Occipital lobe (tissue), 2 donors: ENCODE results near the gene MAPK8IP2. TPM values are rescaled to one million over a fixed set of nuclear protein-coding genes. Genes with fewer than 3 reads are reported as not detected.

Experiments used
- DNase-seq: peaks from one replicate; lab custom pipeline; 2025; lab: John Stamatoyannopoulos, UW
- total RNA-seq: library from RNA; depleted of rRNA; stranded (reverse); fragments of >200 nt; gene quantifications from one replicate; pipeline ENCODE4 v1.2.3, GENCODE V29; 2014

MAPK8IP2 gene
- total RNA-seq, 1 donor from 2014 or later, result 76.3 TPM

DNA sequence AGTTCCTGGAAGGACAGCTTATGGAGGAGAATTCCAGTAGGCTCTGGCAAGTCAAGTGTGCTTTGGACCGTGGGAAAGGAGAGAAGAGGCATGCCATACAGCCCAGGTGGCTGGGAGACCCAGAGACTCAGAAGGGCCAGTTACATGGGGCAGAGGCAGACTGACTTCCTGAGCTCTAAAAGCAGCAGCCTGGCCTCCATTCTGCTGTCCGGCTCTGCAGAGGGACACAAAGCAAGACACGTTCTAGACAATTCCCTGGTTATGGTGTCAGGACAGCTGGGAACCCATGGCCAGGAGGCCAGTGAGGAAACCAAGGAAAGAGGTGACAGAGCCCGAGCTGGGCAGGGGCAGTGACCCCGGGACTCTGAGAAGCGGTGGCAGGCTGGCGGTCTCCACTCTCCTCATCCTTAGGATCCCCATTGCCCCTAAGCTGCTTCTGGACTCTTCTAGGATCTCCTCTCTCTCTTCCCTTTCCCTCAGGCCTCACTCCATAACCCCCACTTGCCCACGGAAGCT is 25.1 kb upstream of the MAPK8IP2 start:
- DNase-seq, result no peak

DNA sequence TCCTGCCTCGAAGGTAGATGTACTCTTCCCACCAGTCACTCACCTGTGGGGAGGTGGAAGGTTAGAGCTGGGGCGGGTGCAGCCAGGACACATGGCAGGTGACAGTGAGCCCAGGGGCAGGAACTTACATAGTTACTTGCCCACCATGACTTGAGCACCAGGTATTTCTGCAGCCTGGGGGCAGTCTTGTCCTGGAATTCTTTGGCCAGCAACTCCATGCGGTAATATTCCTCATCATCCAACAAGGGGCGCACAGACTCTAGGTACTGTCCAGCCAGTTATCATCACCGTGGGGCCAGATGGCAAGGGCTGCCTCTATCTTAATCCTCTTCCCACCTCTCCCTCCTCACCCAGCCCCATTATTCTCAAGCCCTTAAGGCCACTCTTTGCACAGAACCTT is 24.5 kb upstream of the MAPK8IP2 start:
- no peak for DNase-seq

- DNase-seq, result no peak
Measured at GRCh38 chr22:50576806-50577696, 23.5 kb upstream of the MAPK8IP2 start.

- DNase-seq, result no peak
Measured at GRCh38 chr22:50577697-50577986, 23.0 kb upstream of the MAPK8IP2 start.

DNA sequence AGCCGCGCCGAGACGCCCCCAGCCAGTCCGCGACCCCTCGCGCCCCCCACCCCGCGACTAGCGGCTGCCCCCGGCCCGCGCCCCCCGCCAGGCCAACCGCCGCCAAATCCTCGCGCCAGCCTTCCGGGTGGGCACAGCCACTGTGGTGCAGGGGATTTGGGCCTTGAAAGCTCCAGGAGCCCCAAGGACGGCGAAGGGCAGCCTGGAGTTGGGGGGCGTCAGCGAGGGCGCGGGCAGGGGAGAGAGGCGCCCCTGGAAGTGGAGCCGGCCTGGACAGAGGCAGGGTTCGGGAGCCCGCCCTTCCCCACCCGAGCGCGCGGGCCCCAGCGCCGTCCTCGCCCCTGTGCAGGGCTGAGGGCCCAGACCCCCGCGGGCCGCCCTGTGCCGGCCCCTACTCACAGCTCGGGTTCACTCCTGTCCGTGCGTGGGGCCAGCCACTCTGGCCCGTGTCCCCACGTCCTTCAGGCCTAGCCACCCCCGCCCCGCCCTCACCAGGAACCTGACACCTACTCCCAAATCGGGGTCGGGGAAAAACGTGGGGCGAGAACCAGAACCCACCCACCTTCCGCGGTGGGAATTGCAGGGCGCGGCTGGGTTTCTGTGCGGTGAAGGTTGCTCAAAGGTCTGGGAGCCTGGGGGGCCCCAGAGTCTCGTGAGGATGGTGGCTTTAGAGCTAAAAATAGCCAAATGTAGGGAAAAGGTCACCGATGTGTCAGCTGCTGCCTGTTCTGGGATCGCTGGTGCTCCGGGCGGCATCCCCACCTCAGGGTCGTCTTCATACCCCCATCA is 22.4 kb upstream of the MAPK8IP2 start, which contains the start of gene CPT1B:
Gene CPT1B, minus strand, starts transcription at position 441 of the 789 bp plus-strand sequence. CDS start 512 bp downstream, outside the sequence.
- DNase-seq, result no peak

- DNase-seq, result no peak
Measured at GRCh38 chr22:50578776-50579310, 21.8 kb upstream of the MAPK8IP2 start.

DNA sequence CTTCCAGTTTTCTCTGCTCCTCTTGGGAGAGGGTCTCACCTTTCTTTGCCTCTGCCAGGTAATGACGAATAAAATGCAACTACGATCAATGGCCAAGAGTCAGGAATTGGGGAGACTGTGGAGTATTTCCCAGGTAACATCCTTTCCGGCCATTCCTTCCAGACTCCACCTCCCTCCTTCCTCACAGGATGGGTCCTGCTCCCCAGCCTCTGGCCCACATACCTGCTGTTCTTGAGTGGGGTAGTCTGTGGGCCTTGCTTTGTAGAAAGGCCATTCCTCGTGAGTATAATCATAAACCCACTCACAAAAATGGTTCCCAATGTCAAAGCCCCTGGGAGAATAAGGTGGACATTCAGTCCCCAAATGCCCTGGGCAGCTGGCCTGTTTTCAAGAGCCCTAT is 20.8 kb upstream of the MAPK8IP2 start:
- DNase-seq, result no peak

GRCh38 chr22:50581031-50581949 is 19.3 kb upstream of the MAPK8IP2 start:
- DNase-seq, result no peak

- no peak for DNase-seq
Measured at GRCh38 chr22:50581950-50582492, 18.6 kb upstream of the MAPK8IP2 start.

DNA sequence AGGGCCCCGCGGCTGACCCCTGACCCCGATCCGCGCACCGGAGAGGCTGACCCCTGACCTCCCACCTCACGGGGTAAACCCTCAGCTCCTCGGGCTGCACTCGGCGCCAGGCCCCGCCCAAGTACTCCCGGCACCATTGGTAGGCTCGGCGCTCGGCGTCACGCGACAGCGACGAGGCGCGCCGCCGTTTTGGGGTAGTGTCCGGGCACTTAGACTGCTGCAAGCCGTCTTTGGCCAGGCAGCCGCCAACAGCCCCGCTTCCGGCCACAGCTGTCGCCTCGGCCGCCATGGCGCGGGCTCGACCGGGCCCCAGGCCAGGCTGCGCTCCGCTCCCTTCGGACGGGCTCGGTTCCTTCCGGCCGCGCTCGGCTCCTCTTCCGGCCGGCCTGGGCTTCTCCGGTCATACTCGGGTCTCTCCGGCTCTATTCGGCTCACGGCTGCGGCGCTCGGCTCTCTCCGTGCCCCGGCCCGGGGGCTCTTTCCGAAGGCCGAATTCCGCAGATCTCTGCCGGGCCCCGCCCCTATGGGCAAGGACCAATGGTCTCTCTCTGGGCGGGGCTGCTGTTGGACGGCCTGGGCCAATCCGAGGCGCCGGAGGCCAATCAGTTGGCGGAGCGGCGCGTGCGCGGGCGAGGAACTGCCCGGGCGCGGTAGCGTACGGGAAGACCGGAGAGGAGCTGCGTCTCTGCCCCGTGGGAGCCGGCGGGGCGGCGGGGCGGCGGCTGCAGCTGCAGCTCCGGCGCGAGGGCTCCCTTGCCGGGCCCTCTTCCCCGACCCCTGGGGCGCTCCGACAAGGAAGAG is 17.9 kb upstream of the MAPK8IP2 start, which contains the start of gene CHKB:
Gene CHKB, minus strand, starts transcription at position 357 of the 801 bp plus-strand sequence. Its CDS starts 68 bp downstream, at position 289.
- DNase-seq, result peak; percentile 97

- no peak for DNase-seq
Measured at GRCh38 chr22:50583294-50583861, 17.2 kb upstream of the MAPK8IP2 start.

DNA sequence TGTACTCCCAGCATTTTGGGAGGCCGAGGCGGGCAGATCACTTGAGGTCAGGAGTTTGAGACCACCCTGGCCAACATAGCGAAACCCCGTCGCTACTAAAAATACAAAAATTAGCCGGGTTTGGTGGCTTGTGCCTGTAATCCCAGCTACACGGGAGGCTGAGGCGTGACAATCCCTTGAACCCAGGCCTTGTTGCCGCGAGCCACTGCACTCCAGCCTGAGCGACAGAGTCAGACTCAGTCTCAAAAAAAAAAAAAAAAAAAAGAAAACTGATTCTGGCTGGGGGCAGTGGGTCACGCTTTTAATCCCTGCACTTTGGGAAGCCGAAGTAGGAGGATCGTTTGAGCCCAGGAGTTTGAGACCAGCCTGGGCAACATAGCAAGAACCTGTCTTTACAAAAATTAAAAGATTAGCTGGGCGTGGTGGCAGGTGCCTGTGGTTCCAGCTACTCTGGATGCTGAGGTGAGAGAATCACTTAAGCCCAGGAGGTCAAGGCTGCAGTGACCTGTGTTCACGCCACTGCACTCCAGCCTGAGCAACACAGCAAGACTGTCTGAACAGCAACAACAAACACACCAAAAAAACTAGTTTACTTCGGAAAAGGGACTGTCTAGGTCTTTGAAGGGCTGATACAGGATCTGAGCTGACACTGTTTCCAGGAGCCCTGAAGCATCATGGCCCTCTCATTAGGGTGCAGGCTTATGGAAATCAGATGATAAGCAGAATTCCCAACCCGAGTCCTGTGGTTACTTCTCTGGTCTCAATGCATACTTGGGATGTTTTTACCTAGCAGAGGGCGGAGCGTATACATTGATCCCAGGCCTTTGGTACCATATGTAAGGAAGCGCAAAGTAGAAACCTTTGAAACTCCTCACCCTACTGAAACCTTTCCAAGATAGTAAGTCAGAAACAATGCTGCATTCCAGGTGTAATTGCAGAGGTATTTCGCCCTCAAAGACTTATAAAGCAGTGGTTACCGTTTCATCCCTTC is 16.2 kb upstream of the MAPK8IP2 start:
- DNase-seq, result no peak

DNA sequence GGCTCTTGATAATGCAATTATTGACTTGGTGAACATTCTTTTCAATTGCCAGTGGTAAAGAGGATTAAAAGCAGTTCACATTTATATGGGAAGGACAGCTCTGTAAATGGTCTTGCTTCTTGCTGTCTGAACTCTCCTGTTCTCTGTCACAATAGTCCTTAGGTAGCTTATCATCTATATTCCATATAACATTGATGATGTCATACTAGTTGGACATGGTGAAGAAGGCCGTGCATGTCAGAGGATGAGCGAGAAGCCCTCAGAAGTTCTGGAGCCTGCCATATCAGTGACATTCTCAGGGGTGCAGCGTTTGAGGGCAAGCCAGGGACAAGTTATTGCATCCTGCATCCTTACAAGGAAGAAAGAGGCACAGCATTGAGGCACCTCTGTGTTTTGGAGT is 15.4 kb upstream of the MAPK8IP2 start:
- DNase-seq, result no peak

- DNase-seq, result no peak
Measured at GRCh38 chr22:50585781-50586180, 14.8 kb upstream of the MAPK8IP2 start.

GRCh38 chr22:50586416-50586815 is 14.2 kb upstream of the MAPK8IP2 start:
- DNase-seq, result no peak

- no peak for DNase-seq
Measured at GRCh38 chr22:50587407-50587806, 13.2 kb upstream of the MAPK8IP2 start.

DNA sequence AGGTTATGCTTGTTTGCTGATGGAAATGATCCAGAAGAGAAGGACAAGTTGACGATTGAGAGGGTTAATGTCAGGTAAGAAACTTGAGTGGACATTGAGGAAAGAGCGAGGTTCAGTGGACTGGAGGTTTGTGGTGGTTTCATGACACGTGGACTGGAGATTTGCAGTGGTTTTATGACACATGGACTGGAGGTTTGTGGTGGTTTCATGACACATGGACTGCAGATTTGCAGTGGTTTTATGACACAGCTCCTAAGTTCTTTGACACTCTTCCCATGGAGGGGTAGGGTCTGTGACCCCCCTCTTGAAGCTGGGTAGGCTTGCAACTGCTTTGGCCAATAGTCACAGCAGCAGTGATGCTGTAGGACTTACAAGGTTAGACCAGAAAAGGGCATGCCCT is 5.4 kb upstream of the MAPK8IP2 start:
- no peak for DNase-seq

DNA sequence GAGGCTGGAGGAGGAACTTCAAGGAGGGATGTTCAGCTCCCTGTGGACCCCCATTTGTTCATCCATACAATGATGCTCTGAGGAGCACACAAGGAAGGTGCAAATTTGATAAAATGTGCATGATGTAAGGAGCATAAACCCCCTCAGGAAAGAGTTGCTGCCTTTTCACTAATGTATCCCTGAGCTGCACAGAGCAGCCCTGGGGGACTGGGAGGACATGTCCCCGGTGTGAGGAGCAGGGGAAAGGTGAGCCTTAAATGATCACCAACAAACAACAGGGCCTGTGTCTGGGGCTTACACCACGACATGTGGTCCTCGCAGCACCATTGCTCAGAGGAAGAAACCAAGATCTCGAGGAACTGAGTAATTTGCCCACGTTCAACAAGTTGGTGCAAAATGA is 3.5 kb upstream of the MAPK8IP2 start:
- no peak for DNase-seq
